HG03565 (cell line): ENCODE results near the gene F2RL2.

Source experiments
- ATAC-seq: cut with Tn5 transposase; IDR thresholded peaks from one replicate; pipeline ENCODE4 v1.9.1; 2021; ENCODE audit warnings: mild to moderate bottlenecking, moderate library complexity; ENCODE audit not compliant: unreplicated experiment

Gene F2RL2, protein sequence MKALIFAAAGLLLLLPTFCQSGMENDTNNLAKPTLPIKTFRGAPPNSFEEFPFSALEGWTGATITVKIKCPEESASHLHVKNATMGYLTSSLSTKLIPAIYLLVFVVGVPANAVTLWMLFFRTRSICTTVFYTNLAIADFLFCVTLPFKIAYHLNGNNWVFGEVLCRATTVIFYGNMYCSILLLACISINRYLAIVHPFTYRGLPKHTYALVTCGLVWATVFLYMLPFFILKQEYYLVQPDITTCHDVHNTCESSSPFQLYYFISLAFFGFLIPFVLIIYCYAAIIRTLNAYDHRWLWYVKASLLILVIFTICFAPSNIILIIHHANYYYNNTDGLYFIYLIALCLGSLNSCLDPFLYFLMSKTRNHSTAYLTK

DNA sequence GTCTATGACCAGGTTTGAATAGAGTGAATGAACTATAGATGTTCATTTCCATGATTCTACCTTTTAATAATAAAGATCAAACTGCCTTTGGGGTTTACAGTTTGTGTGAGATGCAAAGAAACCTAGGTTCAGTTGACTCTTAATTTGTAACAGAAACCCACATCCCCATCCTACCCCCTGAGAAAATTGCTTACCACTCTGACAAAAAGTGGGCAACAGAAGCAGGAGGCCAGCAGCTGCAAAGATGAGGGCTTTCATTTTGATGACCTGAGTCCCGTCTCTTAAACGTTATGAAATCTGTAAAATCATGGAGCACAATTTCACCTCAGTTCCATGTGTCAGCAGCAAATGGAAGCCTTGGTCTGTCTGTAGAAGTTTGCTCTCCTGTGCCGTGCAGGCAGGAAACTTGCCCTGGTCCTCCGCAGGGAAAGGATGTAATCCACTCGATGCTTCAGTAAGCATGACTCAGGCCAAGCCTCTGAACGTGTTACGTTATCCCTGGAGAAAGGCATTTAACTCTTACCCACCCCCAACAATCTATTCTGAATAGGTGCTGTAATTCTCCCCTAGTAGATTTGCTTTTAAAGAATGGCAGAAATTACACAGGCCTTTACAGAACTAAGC is at the start of gene F2RL2:
TSS of gene F2RL2 (minus strand) at position 431 of the 624 bp plus-strand sequence. CDS start at position 258, 173 bp downstream.
- no peak for ATAC-seq

DNA sequence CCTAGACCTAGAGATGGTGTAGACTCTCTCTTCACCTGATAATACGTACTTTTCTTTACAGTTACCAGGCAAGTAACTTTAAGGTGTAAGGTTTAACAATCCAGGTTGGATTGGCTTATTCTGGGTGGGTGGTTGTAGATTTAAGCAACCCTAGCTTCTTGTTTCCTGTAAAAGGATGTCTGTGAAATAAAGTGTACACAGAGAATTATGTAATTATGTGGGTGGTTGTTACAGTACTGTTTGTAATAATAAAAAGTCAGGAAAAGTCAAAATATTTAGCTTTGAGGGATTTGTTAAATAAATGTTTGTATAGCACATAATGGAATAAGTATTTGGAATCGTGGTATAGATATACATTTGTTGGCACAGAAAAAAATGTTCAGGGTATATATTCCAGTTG is 49.0 kb upstream of the F2RL2 start:
- ATAC-seq: no peak

GRCh38 chr5:76670508-76670907 is 47.3 kb upstream of the F2RL2 start:
- ATAC-seq: no peak

DNA sequence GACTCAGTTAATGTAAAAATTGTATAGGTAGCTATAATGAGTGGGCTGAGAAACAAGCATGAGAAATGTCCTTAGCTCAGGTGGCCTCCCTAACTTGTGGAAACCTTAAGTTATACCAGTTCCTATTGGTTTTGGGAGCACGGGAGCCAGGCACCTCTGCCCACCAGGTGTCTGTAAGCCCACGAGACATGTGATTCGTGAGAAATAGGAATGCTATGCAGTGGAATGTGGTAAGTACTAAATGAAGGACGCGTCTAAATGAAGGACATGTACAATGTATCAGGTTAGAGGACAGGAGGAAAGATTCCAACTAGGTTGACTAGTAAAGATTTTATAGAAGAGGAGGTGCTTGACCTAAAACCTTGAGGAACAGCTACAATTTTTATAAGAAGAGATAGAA is 46.0 kb upstream of the F2RL2 start:
- no peak for ATAC-seq

- ATAC-seq: no peak
Observed at GRCh38 chr5:76667495-76667894, 44.3 kb upstream of the F2RL2 start.

GRCh38 chr5:76664079-76664478 is 40.9 kb upstream of the F2RL2 start:
- no peak for ATAC-seq

GRCh38 chr5:76663573-76663972 is 40.4 kb upstream of the F2RL2 start:
- no peak for ATAC-seq

GRCh38 chr5:76662521-76662920 is 39.3 kb upstream of the F2RL2 start:
- no peak for ATAC-seq

GRCh38 chr5:76660360-76660759 is 37.2 kb upstream of the F2RL2 start:
- ATAC-seq: no peak

- ATAC-seq: no peak
Observed at GRCh38 chr5:76657683-76658311, 34.6 kb upstream of the F2RL2 start.

DNA sequence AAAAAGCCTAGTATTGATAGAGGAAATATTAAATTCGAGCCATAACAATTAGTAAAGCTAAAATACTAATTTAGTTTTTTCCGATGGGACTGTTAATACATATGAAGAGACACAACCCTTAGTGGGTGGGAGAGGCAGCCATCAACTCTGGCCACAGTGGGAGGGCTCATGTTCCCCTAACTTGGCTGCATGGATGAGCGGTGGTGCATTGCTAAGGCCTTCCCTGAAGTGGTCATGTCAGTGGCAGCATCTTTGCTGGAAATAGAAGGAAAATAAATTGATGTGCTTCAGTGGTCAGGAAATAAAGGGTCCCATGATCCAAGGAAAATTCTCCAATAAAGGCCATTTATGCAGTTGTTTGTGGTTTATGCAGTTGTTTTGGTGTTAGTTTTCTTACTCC is 33.9 kb upstream of the F2RL2 start:
- ATAC-seq: no peak

GRCh38 chr5:76652809-76653414 is 29.7 kb upstream of the F2RL2 start:
- ATAC-seq: no peak

DNA sequence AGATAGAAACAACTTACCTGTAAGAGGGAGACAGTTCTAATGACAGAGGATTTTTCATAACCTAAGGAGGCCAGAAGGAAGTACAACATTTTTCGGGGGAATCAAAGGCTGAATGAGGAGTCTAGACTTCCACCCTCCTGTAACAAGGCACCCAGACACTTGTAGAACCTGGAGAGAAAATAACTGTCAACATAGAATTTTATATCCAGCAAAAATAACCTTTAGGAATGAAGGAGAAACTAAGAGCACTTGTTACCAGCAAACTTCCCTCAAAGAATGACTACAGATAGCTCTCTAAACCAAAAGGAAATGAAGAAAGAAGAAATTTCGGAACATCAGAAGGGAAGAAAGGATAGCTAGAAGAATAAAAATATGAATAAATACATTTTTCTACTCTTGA is 25.9 kb upstream of the F2RL2 start:
- no peak for ATAC-seq

- no peak for ATAC-seq
Observed at GRCh38 chr5:76643371-76643770, 20.2 kb upstream of the F2RL2 start.

- ATAC-seq: no peak
Observed at GRCh38 chr5:76642390-76643040, 19.3 kb upstream of the F2RL2 start.

DNA sequence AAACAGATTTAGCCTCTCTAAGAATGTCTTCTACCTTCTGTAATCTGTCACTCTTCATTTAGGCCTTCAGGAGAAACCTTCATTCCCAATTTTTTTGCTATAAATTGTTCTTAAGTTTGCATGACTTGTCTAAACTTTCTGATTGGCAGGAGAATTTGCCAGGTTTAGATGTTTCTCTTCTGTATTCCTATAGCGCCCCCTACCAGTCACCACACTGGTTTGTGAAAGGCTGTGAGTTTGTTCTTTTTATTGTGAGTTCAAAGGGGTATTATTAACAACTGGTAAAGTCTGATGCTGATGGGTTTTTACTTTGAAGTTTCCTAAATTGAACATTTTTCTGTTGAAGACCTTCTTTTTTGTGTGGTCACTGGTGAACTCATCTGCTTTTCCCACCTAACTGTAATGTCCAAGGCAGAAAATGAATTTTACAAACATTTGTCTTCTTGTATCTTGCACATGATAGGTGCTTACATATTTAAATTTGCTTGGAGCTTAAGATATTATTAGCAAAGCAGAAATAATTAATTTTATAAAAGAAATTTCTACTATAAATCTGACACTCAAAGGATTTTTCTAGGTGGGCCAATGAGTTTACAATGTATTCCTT is 18.4 kb upstream of the F2RL2 start:
- no peak for ATAC-seq

DNA sequence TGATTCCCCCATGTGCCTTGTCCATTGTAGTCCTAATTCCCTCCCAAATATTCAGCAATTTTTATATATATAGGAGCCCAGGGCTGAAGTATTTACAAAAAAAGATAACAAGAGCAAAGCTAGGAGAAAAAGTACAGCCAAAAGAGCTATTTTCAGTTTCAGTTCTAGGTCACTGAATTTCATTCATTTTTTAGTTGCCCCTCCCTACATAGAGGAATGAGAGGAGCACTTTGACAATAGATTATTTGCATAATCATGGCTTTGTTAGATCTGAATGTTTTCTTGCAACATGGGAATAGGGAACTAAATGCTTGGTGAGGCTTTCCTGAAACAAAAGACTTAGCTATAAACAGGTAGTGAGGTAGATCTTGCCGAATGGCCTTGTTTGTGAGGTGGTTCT is 15.3 kb upstream of the F2RL2 start:
- ATAC-seq: no peak

GRCh38 chr5:76637490-76637889 is 14.3 kb upstream of the F2RL2 start:
- ATAC-seq: no peak

DNA sequence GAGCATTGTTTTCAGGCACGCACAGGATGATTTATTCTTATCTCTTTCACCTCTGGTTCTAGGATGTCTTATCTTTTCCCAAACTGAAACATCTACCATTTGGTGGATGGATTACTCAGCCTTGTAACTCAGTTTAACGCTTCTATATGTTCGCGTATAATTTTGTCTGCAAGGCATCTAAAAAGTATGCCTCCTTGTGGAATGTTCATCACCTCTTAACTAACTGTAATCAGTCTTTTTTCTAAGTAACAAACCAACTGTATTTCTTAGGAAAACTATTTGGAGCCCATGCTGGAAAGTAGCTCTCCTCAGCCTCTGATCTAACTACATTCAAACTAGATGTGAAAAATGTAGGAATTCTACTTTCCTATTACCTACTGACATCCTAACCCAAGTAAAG is 11.5 kb upstream of the F2RL2 start:
- no peak for ATAC-seq

DNA sequence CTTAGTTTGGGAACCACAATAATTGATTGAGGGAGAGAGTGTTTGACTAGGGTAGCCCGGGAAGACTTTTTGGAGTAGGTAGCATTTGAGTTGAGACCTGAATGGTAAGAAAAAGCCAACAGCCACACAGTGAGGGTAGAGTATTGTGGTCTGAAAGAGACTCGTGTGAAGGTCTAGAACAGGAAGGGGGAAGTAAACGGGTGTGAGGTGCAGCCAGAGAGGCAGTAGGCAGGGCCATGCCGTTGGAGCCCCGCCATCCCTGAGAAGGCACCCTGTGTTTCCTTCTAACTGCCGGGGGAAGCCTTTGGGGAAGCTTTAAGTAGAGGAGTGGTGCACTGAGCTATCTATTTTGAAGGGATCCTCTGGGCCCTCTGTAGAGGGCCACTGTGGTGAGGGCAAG is 3.5 kb upstream of the F2RL2 start:
- ATAC-seq: no peak
